Keratinocyte (primary cell): ENCODE measurements around the gene RET. TPM values are rescaled to one million over a fixed set of nuclear protein-coding genes. Genes with fewer than 3 reads are reported as not detected.

Source experiments
- DNase-seq: peaks from one replicate; pipeline ENCODE4 v3.0.0-alpha.2; 2011; ENCODE audit warnings: low read depth, missing footprints, low spot score
- FAIRE-seq: peaks from 2 replicates; lab custom pipeline; 2011; peaks lifted over from hg19 to GRCh38; lab: Jason Lieb, UNC
- H2AFZ ChIP-seq: 2 replicates; pipeline ENCODE4 v1.6.0; 2012; ENCODE audit warnings: low read length, control low read depth, inconsistent platforms; ENCODE audit not compliant: control insufficient read depth
- H3K27ac ChIP-seq: 2 replicates; pipeline ENCODE4 v1.5.1; 2011; ENCODE audit warnings: low read length; ENCODE audit not compliant: control insufficient read depth, insufficient read depth
- H3K27me3 ChIP-seq: 3 replicates; pipeline ENCODE4 v1.6.0; 2011; ENCODE audit warnings: low read length; ENCODE audit not compliant: control insufficient read depth, insufficient read depth; ENCODE audit errors: extremely low read depth
- H3K36me3 ChIP-seq, 2 experiments: 2 replicates in 1 of 2; 3 replicates in 1 of 2; pipeline ENCODE4 v1.5.1; 2011; ENCODE audit warnings: low read length in 2 of 2, mild to moderate bottlenecking in 1 of 2; ENCODE audit not compliant: control insufficient read depth in 2 of 2, insufficient read depth in 2 of 2; ENCODE audit errors: extremely low read depth in 1 of 2
- H3K4me1 ChIP-seq: 3 replicates; pipeline ENCODE4 v1.5.1; 2011; ENCODE audit warnings: low read length; ENCODE audit not compliant: control insufficient read depth, insufficient read depth; ENCODE audit errors: extremely low read depth
- H3K4me2 ChIP-seq: 3 replicates; pipeline ENCODE4 v1.6.0; 2011; ENCODE audit warnings: low read depth, low read length; ENCODE audit not compliant: control insufficient read depth, insufficient read depth; ENCODE audit errors: extremely low read depth
- H3K4me3 ChIP-seq, 3 experiments: fragments of 200-600 bp in 1 of 3; sonication (generic) in 1 of 3; 2 replicates in 2 of 3; 3 replicates in 1 of 3; pipeline ENCODE4 v1.5.1; 2011 to 2016; ENCODE audit warnings: low read length in 3 of 3, mild to moderate bottlenecking in 3 of 3, control low read depth in 2 of 3, inconsistent platforms in 1 of 3, low read depth in 1 of 3, mixed read lengths in 1 of 3, mixed run types in 1 of 3, moderate library complexity in 1 of 3; ENCODE audit not compliant: control insufficient read depth in 2 of 3, insufficient read depth in 2 of 3; ENCODE audit errors: extremely low read depth in 1 of 3
- H3K79me2 ChIP-seq: 2 replicates; pipeline ENCODE4 v1.6.0; 2012; ENCODE audit warnings: low read length; ENCODE audit not compliant: control insufficient read depth, insufficient read depth
- H3K9ac ChIP-seq: 3 replicates; pipeline ENCODE4 v1.6.0; 2011; ENCODE audit warnings: low read length; ENCODE audit not compliant: control insufficient read depth, insufficient read depth; ENCODE audit errors: extremely low read depth
- H3K9me1 ChIP-seq: 3 replicates; pipeline ENCODE4 v1.6.0; 2011; ENCODE audit warnings: low read length; ENCODE audit not compliant: control insufficient read depth, insufficient read depth; ENCODE audit errors: extremely low read depth
- H3K9me3 ChIP-seq: 2 replicates; pipeline ENCODE4 v1.5.1; 2012; ENCODE audit warnings: low read depth, low read length; ENCODE audit not compliant: control insufficient read depth
- H4K20me1 ChIP-seq: 3 replicates; pipeline ENCODE4 v1.6.0; 2011; ENCODE audit warnings: low read length; ENCODE audit not compliant: control insufficient read depth, insufficient read depth; ENCODE audit errors: extremely low read depth
- EZH2 ChIP-seq: IDR thresholded peaks from one replicate; pipeline ENCODE4 v1.6.1; 2012; ENCODE audit warnings: inconsistent platforms, mild to moderate bottlenecking, low read length, moderate library complexity
- dilution Hi-C: fragments of 300-500 bp; cut with MboI; formaldehyde crosslinking; loops from one replicate; pipeline ENCODE4 v1.7.0; 2020; ENCODE audit warnings: low sequenced_read_pairs; ENCODE audit not compliant: extremely low pct_ligation_motif_present
- polyA plus RNA-seq, 5 experiments: library from polyadenylated mRNA; depleted of rRNA in 3 of 5; stranded (reverse) in 3 of 5; stranded (forward) in 1 of 5; unstranded in 1 of 5; fragments of >200 nt; gene quantifications; 1 replicate in 1 of 5; 2 replicates in 3 of 5; 3 replicates in 1 of 5; pipeline versions ENCODE4 v1.2.1 to v1.2.3, GENCODE V29; 2011 to 2012; ENCODE audit warnings: missing spikeins in 2 of 5, low read depth in 1 of 5, low replicate concordance in 1 of 5
- TF ChIP-seq, protein P1 (sequence below), 3 experiments: IDR thresholded peaks in 1 of 3; conservative IDR thresholded peaks in 1 of 3; optimal IDR thresholded peaks in 1 of 3; 2 replicates in 2 of 3; 3 replicates in 1 of 3; pipeline versions ENCODE3 to v1.5.1; 2011; ENCODE audit warnings: low read length in 3 of 3, mild to moderate bottlenecking in 3 of 3, moderate library complexity in 2 of 3, control low read depth in 1 of 3, inconsistent platforms in 1 of 3; ENCODE audit not compliant: insufficient read depth in 2 of 3; ENCODE audit errors: extremely low read depth in 1 of 3

The RET gene
- polyA plus RNA-seq, 1 donor (not counting 4 experiments of a cell fraction or from before 2014, with no cell fraction given) = 0.21 TPM

DNA sequence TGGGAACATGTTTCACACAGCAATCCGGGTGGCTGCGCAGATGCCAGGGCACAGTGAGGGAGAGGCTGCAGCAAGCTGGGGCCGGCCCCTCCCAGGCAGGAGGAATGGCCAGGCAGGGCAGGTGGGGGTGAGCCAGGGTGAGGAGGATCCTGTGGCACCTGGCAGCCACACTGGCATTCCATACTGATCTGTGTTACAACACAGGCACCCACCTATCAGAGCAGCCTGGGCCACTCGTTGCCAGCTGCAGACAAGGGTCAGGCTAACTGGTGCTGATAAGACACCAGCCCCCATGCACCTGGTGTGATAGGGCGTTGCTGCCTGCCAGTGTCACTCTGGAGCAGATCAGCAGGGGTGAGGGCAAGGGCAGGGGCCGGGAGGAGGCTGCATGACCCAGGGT, 16.6 kb upstream of the RET start:
- Histone ChIP-seq H3K4me1 (no peaks in the 10 kb centered on the region), H4K20me1 (no peaks in the 10 kb centered on the region), H3K79me2 (no peaks in the 10 kb centered on the region), H3K4me3 (no peak overlapping the region), H2AFZ (no peak overlapping the region), H3K27me3 (peaks cover 5% of the 10 kb centered on the region), H3K27ac (no peak overlapping the region), H3K4me2 (no peak overlapping the region), H3K9me1 (no peaks in the 10 kb centered on the region), H3K36me3 (no peaks in the 10 kb centered on the region), H3K9ac (no peak overlapping the region), H3K9me3 (no peaks in the 10 kb centered on the region)
- TF ChIP-seq EZH2 = no peak
- TF ChIP-seq, protein P1, sequence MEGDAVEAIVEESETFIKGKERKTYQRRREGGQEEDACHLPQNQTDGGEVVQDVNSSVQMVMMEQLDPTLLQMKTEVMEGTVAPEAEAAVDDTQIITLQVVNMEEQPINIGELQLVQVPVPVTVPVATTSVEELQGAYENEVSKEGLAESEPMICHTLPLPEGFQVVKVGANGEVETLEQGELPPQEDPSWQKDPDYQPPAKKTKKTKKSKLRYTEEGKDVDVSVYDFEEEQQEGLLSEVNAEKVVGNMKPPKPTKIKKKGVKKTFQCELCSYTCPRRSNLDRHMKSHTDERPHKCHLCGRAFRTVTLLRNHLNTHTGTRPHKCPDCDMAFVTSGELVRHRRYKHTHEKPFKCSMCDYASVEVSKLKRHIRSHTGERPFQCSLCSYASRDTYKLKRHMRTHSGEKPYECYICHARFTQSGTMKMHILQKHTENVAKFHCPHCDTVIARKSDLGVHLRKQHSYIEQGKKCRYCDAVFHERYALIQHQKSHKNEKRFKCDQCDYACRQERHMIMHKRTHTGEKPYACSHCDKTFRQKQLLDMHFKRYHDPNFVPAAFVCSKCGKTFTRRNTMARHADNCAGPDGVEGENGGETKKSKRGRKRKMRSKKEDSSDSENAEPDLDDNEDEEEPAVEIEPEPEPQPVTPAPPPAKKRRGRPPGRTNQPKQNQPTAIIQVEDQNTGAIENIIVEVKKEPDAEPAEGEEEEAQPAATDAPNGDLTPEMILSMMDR (optimal IDR thresholded peaks at IDR 0.05 in 1 of 3, IDR thresholded peaks at IDR 0.05 in 1 of 3, conservative IDR thresholded peaks at IDR 0.05 in 1 of 3; ENCODE audit: extremely low read depth in 1 of 3, insufficient read depth in 2 of 3, low read length in 3 of 3) = no peak
- no peak for DNase-seq
- dilution Hi-C loops = no loop called here
- no peak for FAIRE-seq

DNA sequence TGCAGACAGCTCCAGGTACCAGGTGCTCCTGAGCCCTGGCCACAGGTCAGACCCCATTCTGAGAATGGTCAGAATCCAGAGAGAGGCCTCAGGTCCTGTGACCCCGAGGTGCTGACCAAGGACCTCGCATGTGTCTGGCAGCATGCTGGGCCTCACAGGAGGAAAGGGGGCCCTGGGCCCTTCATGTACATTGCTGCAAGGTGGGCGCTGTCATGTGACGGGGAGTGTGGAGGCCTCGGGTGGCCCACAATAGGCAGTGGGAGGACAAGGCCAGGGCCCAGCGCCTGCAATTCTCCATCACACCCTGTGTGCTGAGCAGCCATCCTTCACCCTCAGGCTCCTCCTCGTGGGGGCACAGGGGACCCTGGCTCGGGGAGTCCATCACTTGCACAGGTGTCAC, 15.5 kb upstream of the RET start:
- no peak overlapping the region for H3K27ac ChIP-seq
- no peak for TF ChIP-seq EZH2
- TF ChIP-seq, protein P1 (optimal IDR thresholded peaks at IDR 0.05 in 1 of 3, IDR thresholded peaks at IDR 0.05 in 1 of 3, conservative IDR thresholded peaks at IDR 0.05 in 1 of 3; ENCODE audit: extremely low read depth in 1 of 3, insufficient read depth in 2 of 3, low read length in 3 of 3) = no peak
- H3K79me2 ChIP-seq = no peaks in the 10 kb centered on the region
- no peaks in the 10 kb centered on the region for H3K9me1 ChIP-seq
- H2AFZ ChIP-seq = no peak overlapping the region
- H3K27me3 ChIP-seq = peaks cover 5% of the 10 kb centered on the region
- no peaks in the 10 kb centered on the region for H4K20me1 ChIP-seq
- dilution Hi-C loops = no loop called here
- no peak for DNase-seq
- no peak overlapping the region for H3K4me3 ChIP-seq
- H3K9me3 ChIP-seq = no peaks in the 10 kb centered on the region
- no peak overlapping the region for H3K9ac ChIP-seq
- FAIRE-seq = no peak
- no peak overlapping the region for H3K4me2 ChIP-seq
- H3K4me1 ChIP-seq = no peaks in the 10 kb centered on the region
- H3K36me3 ChIP-seq = no peaks in the 10 kb centered on the region
